HG03196 (cell line): ENCODE measurements around the gene MRPL18.
"Not testable (repeated sequence)": the region's sequence is repeated elsewhere in the genome, so short reads cannot be mapped to it uniquely, and the experiment has no call there.

Experiments
- ATAC-seq: cut with Tn5 transposase; IDR thresholded peaks from one replicate; pipeline ENCODE4 v1.9.1; 2021; ENCODE audit not compliant: unreplicated experiment

MRPL18 gene

DNA sequence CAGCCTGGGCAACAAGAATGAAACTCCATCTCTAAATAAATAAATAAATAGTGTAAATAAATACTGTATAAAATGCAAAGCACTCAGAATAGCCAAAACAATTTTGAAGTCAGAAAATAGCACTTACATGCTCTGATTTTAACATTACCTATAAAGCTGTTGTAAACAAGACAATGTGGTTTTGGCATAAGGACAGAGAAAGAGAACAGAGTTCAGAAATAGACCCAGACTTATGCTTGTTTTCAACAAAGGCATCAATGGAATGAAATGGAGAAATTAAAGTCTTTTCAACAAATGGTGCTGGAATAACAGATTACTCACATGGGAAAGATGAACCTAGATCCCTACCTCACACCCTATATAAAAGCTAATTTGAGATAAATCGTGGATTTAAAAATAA is 18.1 kb upstream of the MRPL18 start:
- no peak for ATAC-seq

DNA sequence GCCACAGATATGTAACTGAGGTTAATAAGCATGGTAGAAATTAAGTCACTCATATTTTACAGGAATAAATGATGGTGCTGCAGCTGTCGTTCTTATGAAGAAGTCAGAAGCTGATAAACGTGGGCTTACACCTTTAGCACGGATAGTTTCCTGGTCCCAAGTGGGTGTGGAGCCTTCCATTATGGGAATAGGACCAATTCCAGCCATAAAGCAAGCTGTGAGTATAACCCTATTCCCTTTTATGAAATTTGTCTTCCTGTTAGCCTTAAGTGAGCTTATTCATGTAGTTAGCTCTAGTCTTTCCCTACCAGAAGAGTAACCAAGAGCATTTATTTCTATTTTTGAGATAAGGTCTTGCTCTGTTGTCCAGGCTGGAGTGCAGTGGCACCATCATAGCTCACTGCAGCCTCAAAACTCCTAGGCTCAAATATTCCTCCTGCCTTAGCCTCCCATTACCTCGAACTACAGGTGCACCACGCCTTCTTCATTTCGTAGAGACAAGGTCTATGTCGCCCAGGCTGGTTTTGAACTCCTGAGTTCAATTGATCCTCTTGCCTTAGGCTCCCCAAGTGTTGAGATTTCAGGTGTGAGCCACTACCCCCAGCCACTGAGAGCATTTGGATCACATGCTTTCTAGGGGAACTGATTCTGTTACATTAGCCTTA is 12.9 kb upstream of the MRPL18 start:
- ATAC-seq: no peak

DNA sequence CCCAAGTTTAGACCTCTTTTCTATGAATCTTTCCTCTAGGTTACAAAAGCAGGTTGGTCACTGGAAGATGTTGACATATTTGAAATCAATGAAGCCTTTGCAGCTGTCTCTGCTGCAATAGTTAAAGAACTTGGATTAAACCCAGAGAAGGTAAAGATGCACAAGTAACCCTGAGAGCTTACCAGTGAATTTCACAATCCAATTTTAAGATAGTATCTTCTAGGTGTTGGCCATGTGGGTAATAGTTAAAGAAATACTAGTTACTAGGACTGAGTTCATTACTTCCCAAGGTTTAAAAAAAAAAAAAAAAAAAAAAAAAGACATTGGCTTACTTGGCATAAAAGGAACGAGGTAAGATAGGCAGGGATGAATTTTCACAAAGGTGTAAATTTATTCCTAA is 12.1 kb upstream of the MRPL18 start:
- ATAC-seq: no peak

DNA sequence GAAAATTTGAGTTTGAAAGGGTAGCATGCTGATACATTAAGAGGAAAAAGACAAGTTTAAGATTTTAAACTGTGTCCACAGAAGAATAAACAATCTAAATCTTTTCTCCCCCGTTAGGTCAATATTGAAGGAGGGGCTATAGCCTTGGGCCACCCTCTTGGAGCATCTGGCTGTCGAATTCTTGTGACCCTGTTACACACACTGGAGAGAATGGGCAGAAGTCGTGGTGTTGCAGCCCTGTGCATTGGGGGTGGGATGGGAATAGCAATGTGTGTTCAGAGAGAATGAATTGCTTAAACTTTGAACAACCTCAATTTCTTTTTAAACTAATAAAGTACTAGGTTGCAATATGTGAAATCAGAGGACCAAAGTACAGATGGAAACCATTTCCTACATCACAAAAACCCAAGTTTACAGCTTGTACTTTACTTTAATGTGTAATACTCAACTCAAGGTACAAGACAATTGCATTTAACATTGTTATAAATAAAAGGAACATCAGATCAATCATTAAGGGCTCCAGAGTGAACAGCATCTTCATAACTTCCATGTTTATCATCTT is 11.6 kb upstream of the MRPL18 start:
- no peak for ATAC-seq

DNA sequence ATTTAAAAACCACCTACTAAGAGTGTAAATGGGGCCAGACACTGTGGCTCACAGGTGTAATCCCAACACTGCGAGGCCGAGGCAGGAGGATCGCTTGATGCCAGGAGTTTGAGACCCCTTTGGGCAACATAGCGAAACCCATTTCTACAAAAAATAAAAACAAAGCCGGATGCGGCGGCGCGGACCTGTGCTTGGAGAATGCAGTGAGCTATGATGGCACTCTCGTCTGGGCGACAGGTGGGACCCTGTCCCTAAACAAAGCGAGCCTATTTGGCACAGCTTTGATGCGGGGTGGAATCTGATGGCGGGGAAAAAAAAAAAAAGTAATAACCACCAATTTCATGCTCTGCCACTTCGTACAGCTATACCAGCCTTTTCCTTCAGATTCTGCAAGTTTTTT is 2.0 kb upstream of the MRPL18 start:
- no peak for ATAC-seq

DNA sequence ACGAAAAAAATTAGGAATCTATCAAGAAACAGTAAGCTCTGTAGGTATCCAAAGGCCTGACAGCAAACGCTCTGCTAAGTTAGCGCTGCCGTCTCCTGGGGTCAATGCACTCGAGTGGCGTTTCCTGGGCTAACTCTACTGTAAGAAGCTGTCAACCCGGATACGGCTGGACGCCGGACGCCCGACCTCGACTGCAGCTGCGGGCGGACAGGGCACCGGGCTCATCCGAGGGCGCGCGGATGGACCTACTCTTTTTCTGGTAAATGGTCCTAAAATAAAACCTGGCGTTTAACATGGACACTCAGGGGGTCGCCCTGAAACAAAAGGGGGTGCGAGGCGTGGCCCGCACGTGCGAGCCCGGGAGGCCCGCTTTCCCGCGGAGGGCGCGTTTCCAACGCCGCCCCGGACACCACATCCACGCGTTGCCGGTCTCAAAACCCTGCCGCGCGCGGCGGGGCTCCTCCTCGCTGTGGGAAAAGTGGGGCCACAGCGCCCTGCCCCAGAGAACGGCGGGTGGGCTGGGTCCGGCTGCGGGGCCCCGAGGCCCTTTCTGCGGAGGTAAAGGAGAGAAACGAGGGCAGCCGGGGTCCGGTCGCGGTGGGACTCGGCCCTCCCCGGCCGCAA is 1.4 kb upstream of the MRPL18 start:
- no peak for ATAC-seq

DNA sequence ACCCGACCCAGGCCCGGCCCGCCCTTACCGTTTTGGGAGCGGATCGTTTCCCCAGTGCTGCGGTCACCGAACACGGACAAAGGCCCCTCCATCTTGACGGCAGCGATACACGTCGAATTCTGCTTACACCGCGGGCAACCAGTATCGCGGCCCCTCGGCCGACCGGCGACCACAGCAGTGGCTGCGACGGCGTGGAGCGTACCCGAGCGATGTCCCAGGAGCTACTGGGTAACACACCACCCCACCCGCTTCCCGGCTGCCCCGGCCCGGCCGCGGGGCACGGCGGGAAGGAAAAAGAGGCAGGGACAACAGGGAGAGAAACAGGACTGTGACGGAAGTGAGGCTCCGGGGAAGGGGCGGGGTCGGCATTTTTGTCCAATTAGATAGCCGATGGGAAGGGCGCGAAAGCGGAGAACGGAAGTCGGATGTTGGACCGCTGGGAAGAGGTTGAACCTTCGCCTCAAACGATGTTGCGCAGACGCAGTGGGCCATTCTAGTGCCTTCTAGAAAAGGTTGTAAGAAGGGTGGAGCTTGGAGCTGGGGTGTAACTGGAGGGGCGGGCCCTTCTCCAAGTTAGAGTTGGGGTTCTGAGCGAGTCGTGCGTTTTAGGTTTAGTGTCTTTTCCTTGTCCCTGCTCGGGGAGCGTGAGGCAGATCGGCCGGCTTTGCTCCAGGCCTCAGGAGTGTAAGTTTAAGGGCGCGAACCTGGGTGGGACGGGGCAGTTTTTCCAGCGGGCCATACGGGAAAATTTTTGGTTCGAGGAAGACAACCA is 704 bp upstream of the MRPL18 start, which contains the start of gene TCP1:
TCP1 (minus strand) TSS at position 226 of the 772 bp plus-strand sequence; CDS start at position 92, 134 bp downstream.
- ATAC-seq: peak; percentile 82

DNA sequence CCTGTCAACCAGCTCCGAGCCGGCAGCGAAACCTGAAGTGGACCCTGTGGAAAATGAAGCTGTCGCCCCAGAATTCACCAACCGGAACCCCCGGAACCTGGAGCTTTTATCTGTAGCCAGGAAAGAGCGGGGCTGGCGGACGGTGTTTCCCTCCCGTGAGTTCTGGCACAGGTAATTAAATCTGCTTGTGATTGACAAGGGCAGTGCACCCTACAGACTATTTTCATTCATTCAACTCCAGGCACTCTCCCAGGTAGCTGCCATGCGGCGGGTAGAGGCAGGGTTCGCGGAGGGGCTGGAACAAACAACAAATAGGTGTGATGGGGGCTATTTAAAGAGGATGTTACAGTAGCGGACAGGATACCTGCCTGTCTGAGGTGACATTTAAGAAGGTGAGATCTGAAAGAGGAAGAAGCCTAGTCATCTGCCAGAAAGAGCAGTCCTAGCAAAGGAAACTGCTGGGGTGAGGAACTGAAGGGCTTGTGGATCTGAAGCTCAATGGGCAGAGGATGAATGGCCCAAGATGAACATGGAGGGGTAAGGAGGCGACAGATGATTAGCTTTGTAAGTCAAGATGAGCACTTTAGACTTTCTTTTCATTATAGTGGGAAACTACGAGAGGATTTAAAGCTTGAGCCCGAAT is 810 bp downstream of the MRPL18 start:
- ATAC-seq: no peak

DNA sequence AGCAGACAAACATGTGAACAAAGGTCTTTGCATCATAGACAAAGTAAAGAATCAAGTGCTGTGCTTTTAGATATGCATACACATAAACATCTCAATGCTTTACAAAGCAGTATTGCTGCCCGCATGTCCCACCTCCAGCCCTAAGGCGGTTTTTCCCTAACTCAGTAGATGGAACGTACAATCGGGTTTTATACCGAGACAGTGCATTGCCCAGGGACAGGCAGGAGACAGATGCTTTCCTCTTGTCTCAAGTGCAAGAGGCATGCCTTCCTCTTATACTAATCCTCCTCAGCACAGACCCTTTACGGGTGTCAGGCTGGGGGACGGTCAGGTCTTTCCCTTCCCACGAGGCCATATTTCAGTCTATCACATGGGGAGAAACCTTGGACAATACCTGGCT is 4.7 kb downstream of the MRPL18 start:
- not testable (repeated sequence) for ATAC-seq

DNA sequence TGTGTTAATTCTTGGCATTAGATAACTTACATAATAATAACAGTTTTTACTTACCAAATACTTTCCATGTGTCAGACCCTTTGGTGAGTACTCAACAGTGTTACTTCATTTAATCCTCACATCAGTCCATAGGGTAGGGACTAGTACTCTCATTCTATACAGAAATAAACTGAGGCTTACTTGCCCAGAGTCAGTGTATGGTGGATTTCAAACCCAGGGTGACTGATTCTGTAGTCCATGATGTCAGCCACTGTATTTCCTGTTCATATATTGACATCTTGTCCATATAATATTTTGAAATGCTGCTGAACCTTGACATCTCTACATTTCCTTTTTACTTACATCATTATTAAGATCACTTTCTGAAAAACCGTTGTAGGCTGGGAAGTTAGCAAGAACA is 7.3 kb downstream of the MRPL18 start:
- no peak for ATAC-seq

DNA sequence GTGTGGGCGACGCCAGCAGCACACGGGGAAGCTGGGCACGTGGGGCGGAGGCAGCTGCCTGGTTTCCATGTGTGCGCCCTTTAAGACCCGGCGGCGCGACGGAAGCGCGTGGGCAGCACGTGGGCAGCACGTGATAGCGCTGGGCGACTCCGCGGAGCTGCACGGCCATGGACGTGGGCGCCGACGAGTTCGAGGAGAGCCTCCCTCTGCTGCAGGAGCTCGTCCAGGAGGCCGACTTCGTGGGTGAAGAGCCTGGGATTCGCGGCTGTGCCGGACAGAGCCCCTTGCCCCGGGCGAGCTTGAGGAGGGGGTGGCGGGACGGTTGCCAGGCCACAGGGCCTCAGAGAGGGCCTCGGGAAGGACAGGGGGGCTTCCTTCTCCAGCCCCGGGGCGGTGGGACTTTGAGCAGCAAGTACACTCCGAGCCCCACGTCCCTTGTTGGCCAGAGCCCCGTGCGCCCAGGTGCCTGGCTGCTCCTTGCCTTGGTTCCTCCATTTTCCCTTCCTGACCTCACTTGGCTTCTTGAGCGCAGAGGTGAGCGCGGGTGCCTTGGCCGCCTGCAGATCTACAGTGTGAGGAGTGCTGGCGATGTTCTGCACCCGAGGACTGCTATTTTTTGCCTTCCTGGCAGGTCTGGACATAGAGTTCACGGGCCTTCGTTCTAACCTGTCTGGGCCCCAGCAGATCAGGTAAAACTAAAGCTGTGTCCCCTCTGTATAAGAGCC is 10.0 kb downstream of the MRPL18 start, which contains the start of gene PNLDC1:
PNLDC1 (plus strand) TSS at position 136 of the 725 bp plus-strand sequence; CDS start at position 168, 32 bp downstream.
- no peak for ATAC-seq

DNA sequence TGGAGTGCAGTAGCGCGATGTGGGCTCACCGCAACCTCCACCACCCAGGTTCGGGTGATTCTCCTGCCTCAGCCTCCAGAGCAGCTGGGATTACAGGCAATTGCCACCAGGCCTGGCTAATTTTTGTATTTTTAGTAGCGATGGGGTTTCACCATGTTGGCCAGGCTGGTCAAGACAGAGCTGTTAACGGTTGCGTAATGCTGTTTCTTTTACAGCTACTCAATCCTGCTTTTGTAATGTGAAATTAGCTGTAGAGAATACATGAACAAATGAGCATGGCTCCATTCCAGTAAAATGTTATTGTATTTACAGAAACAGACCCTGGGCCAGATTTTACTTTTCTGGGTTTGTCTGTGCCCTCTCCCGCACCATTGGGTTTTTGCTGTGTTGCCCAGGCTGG is 11.7 kb downstream of the MRPL18 start:
- ATAC-seq: no peak

DNA sequence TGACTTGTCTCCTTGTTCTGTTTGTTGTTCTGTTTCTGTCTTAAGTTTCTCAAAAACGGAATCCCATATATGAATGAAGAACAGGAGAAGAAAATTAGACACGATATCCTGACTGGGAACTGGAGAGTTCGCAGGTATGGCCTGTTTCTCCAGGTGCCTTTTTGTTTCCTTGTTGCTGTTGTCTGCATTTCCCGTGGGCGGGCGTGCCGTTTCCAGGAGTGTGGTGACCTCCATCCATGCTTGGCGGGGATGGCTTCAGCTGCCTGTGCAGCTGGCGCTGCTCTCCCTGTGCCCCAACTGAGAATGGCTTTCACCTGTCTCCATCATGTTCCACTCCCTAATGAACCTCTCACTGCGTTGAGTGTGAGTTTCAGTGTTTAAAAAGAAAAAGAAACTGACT is 14.2 kb downstream of the MRPL18 start:
- ATAC-seq: no peak

DNA sequence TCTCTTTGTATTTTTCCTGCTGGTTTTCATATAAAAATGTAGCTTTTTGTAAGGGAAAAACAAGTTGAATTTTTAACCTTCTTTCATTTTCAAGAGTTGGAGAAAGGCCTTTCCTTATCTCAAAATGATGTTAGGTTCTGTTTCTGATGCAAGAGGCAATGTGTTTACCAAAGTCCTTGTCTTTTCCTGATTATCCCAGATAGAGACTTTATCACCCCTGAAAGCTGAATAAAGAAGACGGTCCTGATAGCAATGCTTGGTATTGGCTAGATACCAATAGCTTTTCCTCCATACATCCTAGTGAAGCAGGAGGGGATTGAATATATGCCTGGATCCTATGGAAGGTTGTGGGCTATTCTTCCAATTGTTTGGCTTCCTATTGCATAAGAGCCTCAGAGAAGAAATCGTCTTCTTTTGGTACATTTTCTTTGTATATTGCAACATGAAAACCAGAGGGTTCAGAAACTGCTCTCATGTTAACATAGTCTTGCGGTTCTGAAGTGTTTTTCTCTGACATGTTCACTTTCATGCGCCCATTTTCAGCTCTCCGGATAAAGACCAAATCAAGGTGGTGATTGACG is 15.3 kb downstream of the MRPL18 start:
- no peak for ATAC-seq

DNA sequence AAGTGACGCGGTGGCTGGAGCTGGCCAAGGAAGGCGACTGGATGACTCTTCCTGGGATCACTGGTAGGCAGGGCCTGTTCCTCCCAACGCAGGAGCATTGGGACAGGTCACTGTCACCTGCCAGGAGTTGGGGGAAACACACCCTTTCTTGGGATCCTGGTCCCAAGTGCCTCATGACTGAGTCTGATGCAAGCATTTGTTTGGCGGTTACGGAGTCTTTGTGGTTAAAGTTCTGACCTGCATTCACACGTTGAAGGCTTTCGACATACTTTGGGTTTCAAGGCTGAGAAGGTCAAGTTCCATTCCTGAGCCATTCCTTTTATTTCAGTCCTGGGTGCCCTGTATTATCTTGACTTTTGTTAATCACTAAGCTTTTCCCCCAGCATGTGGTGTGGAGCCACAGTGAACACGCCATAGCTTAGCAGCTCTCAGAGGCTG is 15.8 kb downstream of the MRPL18 start:
- no peak for ATAC-seq

DNA sequence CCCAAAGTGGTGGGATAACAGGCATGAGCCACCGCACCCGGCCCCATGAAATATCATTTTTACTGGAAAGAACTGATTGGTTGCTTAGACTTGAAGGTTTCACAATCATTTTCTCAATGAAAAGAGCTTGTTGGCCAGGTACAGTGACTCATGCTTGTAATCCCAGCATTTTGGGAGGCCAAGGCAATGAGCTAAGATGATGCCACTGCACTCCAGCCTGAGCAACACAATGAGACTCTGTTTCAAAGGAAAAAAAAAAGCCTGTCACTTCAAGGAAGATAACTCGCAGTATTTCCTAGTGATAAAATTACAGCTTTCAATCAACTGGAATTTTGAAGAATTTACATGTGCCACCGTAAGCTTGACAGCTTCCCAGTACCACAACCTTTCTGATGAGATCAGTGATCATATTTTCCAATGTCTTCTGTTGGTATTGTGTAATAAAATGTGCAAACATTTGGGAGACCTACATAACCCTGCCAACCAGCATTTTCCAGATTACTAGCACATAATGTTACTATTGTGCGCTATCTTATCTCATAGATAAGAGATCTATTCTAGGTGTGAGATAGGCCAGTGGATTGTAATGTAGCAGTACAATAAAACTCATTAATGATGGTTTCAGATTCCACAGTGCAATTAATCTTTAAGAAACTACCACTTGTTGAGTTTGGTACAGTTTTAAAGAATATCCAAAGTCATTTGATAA is 17.0 kb downstream of the MRPL18 start:
- no peak for ATAC-seq

DNA sequence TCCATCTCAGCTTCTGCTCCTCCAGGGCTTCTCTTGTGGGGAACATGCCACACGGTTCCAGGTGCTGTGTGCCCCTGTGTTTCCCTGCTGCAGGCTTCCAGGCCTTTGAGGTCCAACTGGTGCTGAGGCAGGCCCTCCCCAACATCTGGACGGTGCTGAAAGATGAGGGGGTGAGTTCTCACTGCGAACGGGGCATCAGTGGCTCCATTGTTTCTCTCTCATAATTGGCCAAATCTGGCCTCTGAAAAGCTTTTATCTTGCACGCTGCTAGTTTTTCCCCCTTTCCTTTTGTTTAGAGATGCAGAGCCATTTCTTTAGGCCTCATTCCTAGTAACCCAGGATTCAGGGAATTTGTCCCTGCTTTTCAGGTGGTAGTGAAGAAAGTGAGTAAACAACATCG is 18.4 kb downstream of the MRPL18 start:
- no peak for ATAC-seq

DNA sequence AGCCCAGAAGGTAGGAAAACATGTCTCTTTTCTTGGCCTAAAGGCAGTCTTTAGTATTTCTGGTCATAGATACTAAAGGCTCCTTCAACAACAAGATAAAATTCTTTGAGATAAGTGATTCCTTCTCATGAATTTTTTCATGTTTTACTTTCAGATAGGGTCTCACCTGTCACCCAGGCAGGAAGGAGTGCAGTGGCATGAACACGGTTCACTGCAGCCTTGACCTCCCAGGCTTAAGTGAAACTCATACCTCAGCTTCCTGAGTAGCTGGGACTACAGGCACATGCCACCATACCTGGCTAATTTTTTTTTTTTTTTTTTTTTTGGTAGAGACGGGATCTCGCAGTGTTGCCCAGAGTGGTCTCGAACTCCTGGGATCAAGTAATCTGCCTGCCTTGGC is 18.9 kb downstream of the MRPL18 start:
- ATAC-seq: peak; percentile 63

DNA sequence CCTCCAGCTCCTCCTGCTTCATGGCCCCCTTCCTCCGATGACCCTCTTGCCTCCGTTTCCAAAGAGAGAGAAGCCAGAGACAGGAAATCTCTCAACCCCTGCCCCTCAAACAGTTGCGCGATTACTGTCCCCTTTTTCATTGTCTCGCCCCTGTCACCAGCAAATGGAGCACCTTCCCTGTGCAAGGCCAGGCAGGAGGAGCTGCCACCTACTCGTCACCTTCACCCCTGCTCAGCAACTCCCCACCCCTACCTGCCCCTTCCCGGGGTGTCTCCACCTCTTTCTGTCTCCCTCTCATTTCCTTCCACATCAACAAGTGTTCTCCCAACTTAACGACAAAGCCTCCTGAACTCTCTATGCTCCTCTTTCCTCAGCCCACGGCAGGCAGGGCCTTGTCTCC is 23.5 kb downstream of the MRPL18 start:
- ATAC-seq: no peak
